GM23248 (cell line): ENCODE measurements around the gene ERI3.

Experiments used
- EZH2 ChIP-seq: fragments of 200-600 bp; sonication (generic); IDR thresholded peaks from 2 replicates; pipeline ENCODE4 v1.6.1; 2018; ENCODE audit warnings: antibody characterized with exemption, mild to moderate bottlenecking; ENCODE audit not compliant: insufficient read depth, poor library complexity, severe bottlenecking
- EZH2phosphoT487 ChIP-seq: fragments of 200-600 bp; sonication (generic); IDR thresholded peaks from 2 replicates; pipeline ENCODE4 v1.6.1; 2018; ENCODE audit warnings: antibody characterized with exemption, moderate library complexity, mild to moderate bottlenecking, low read depth; ENCODE audit not compliant: insufficient read depth

DNA sequence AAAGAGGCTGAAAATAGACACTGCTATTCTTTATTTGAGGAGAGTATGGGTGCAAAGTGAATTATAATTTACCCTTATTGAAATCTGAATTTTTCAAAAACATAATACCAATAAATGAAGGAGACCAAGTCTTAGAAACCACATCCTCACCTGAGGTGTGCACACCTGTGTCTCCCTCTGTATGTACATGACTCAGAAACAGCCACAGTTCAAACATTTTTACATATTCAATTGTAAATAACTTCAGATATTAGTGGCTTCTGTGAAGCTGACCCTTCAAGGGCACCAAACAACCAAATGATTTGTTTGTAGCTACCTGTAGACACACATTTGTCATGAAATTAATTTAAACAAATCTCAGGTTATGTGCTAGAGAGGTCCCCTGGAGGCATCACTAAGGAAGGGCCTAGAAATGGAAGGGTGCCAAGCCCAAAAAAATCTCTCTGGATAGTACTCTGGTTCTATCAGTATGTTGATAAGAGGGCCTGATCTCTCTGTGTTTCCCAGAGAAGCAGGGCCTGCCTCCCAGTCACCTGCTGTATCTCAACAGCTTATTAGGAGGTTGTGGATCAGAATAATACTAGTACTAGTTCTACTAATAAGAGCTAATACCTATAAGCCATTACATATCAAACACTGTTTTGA is 28.1 kb downstream of the ERI3 start:
- no peak for TF ChIP-seq EZH2
- TF ChIP-seq EZH2phosphoT487: no peak
